Fibroblast of lung (primary cell): Measurements from ENCODE around the gene MAP3K9.
"Not testable (repeated sequence)": the region's sequence is repeated elsewhere in the genome, so short reads cannot be mapped to it uniquely, and the experiment has no call there.

Experiments
- CTCF ChIP-seq, 2 donors: IDR thresholded peaks in 1 of 2; conservative IDR thresholded peaks in 1 of 2; 1 replicate in 1 of 2; 2 replicates in 1 of 2; pipeline ENCODE4 v1.5.1; 2011 to 2012; ENCODE audit warnings: low read length in 2 of 2, control low read depth in 1 of 2, inconsistent platforms in 1 of 2, low read depth in 1 of 2, mild to moderate bottlenecking in 1 of 2
- EZH2 ChIP-seq: IDR thresholded peaks from 2 replicates; pipeline ENCODE4 v1.5.1; 2012; ENCODE audit warnings: low read length, control low read depth, mild to moderate bottlenecking; ENCODE audit errors: missing control alignments

- TF ChIP-seq CTCF (conservative IDR thresholded peaks at IDR 0.05 in 1 of 2, IDR thresholded peaks at IDR 0.05 in 1 of 2; ENCODE audit: low read depth in 1 of 2, low read length in 2 of 2); EZH2: not testable (repeated sequence)
Measured at GRCh38 chr14:70853658-70854057, 44.3 kb upstream of the MAP3K9 start.
